NK-92 (cell line): ENCODE measurements around the gene ATIC.

Source experiments
- DNase-seq: peaks from one replicate; lab custom pipeline; 2025; ENCODE audit not compliant: unreplicated experiment; lab: John Stamatoyannopoulos, UW

ATIC gene

DNA sequence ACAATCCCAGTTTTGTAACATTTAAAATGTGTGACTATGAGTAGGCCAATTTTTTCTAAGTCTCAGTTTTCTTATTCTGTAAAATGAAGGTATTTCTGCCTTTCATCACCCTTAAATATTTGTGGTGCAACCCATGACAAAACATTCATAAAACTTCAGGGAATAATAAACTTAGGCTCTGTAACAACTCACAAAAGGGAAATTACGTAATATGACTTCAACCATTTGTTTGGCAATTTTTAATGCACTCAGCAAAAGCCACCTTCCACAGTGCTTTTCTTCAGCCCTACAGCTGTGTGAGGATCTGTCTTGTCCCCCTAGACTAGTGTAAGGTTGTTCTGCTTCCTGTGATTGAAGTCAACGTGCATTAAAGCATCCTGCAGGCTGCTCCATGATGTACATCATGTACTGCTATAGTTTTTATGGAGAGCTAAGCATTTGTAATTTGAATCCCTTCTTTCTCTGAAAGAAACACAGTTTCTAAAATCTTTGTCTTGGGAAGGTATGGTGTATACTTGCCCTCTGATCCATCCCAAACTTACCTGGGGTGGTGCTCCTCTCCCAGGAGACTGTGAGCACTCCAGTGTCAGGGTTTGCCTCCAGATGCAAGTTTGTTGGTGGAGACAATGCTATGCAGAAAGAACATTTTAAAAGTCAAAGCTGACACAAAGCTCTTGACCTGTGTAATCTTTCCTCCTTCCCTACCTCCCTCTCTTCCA is 84.9 kb downstream of the ATIC start:
- no peak for DNase-seq

- DNase-seq = no peak
These were observed 85.9 kb downstream of the ATIC start for GRCh38 chr2:215397632-215398341.

DNA sequence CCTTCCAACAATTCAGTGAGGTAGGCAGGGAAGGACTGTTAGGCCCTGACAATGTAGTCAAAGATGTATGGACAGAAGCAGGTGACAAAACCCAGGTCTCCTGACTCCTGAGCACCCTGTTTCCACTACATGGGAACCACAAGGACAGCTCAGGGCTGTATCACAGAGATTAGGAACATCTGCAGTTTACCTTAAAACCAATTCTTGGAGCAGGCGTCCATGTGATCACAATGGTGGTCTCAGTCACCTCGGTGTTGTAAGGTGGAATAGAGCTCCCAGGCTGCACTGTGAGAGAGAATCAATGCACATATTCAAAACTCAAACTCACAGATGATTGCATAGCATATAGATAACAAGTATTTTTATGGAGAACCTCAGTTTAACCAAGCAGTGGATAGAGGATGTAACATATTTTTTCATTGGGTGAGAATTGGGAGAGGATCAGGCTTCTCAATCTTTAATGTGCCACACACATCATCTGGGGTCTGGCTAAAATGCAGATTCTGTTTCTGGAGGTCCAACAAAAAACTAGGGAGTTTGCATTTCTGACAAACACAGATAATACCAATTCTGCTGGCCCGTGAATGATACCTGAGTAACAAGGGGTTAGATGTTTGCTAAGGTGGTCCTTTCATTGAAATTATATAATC is 87.3 kb downstream of the ATIC start:
- no peak for DNase-seq
